ENCODE data around the gene FNIP1. TPM values are rescaled to one million over a fixed set of nuclear protein-coding genes. Genes with fewer than 3 reads are reported as not detected.

The FNIP1 gene
- total and polyA plus RNA-seq, 9 of the 15 experiments (the other 6 are each of a cell fraction or from before 2014, with no cell fraction given): 5.0 to 32.8 (median 18.4) TPM

DNA sequence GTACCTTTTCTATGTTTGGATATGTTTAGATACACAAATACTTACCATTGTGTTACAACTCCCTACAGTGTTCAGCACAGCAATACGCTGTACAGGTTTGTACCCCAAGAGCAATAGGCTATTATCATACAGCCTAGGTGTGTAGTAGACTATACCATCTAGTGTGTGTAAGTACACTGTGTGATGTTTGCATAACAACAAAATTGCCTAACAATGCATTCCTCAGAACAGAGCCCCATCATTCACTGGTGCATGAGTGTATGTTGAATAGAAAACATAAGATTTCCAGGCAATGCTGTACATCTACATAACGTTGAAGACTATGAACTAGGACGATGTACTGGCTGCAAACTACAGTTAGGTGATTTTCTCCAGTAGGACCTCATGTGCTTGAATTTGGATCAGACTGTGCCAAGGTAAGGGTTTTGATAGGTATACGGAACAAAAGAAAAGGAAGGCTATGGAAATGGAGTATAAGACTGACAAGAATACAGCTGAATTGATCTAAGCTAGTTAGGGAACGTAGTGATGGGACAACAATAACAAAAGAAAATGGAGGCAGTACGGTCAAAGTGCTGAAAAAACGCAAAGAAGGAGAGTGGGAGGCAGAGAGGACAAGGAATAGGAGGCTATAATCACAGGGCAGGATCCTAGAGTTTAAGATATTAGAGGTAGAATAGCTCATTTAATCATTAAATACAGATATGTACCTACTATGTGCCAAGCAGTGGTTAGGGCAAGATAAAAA lies 46.9 kb downstream of the FNIP1 start (continued):
- TF ChIP-seq EP300 (IDR thresholded peaks at IDR 0.05; ENCODE audit: low read length) (no peak), ZNF444 (CRISPR knock-in tag; IDR thresholded peaks at IDR 0.05) (no peak), ZKSCAN3 (CRISPR knock-in tag; IDR thresholded peaks at IDR 0.05) (no peak), SP1 (CRISPR knock-in tag; IDR thresholded peaks at IDR 0.05) (no peak), SRSF1 (IDR thresholded peaks at IDR 0.05; ENCODE audit: low read depth, low read length) (no peak), BMI1 (IDR thresholded peaks at IDR 0.05; ENCODE audit: low read length) (no peak), GTF2E2 (tag; IDR thresholded peaks at IDR 0.05) (no peak), RBM22 (IDR thresholded peaks at IDR 0.05; ENCODE audit: low read depth, low read length, poor library complexity, severe bottlenecking) (no peak), SMARCB1 (IDR thresholded peaks at IDR 0.05; ENCODE audit: insufficient read length, low read depth) (no peak), CCAR2 (IDR thresholded peaks at IDR 0.05; ENCODE audit: low read depth, low read length) (no peak), HNRNPUL1 (IDR thresholded peaks at IDR 0.05; ENCODE audit: low read length) (no peak), ZNF212 (CRISPR knock-in tag; IDR thresholded peaks at IDR 0.05) (no peak), ZC3H4 (CRISPR knock-in tag; IDR thresholded peaks at IDR 0.05; ENCODE audit: borderline replicate concordance) (no peak), RFX1 (IDR thresholded peaks at IDR 0.05) (no peak), POLR2AphosphoS5 (IDR thresholded peaks at IDR 0.05; ENCODE audit: control insufficient read depth, insufficient read depth, low read depth, low read length) (no peak), BRCA1 (IDR thresholded peaks at IDR 0.05) (no peak), BRCA1 (CRISPR knock-in tag; IDR thresholded peaks at IDR 0.05) (no peak), NFE2L1 (tag; IDR thresholded peaks at IDR 0.05; ENCODE audit: borderline replicate concordance, low read depth) (0 out of 2 replicates have a peak, but pooled peaks have one; percentile 40), TSC22D4 (tag; IDR thresholded peaks at IDR 0.05) (no peak), MAFG (tag; conservative IDR thresholded peaks at IDR 0.05) (no peak), ELF1 (tag; IDR thresholded peaks at IDR 0.05) (no peak), RUNX1 (IDR thresholded peaks at IDR 0.05; ENCODE audit: low read depth) (no peak), BACH1 (tag; IDR thresholded peaks at IDR 0.05) (no peak), ZKSCAN8 (CRISPR knock-in tag; IDR thresholded peaks at IDR 0.05) (no peak), SIN3B (IDR thresholded peaks at IDR 0.05; ENCODE audit: low read depth) (no peak), MEF2D (tag; conservative IDR thresholded peaks at IDR 0.05; ENCODE audit: low read depth) (peak; percentile 82), GATA2 (CRISPR knock-in tag; IDR thresholded peaks at IDR 0.05) (no peak), CXXC5 (CRISPR knock-in tag; IDR thresholded peaks at IDR 0.05) (peak; percentile 44; the same call in 1 of the 2 replicates), NBN (IDR thresholded peaks at IDR 0.05; ENCODE audit: low read depth) (no peak), SNIP1 (IDR thresholded peaks at IDR 0.05; ENCODE audit: low read depth) (no peak)
- TF ChIP-seq, protein P1, sequence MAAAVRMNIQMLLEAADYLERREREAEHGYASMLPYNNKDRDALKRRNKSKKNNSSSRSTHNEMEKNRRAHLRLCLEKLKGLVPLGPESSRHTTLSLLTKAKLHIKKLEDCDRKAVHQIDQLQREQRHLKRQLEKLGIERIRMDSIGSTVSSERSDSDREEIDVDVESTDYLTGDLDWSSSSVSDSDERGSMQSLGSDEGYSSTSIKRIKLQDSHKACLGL (CRISPR knock-in tag; IDR thresholded peaks at IDR 0.05; ENCODE audit: borderline replicate concordance, poor library complexity, severe bottlenecking): no peak
- TF ChIP-seq, protein P2, sequence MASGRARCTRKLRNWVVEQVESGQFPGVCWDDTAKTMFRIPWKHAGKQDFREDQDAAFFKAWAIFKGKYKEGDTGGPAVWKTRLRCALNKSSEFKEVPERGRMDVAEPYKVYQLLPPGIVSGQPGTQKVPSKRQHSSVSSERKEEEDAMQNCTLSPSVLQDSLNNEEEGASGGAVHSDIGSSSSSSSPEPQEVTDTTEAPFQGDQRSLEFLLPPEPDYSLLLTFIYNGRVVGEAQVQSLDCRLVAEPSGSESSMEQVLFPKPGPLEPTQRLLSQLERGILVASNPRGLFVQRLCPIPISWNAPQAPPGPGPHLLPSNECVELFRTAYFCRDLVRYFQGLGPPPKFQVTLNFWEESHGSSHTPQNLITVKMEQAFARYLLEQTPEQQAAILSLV (tag; IDR thresholded peaks at IDR 0.05): peak; percentile 70; the same call in 1 of the 2 replicates

Data from K562 (cell line).